RPMI7951 (cell line): ENCODE data around the gene ANKRD34B. TPM values are rescaled to one million over a fixed set of nuclear protein-coding genes. Genes with fewer than 3 reads are reported as not detected.

Experiments
- DNase-seq: peaks from one replicate; pipeline ENCODE4 v3.0.0-alpha.2; 2012; ENCODE audit warnings: low read depth
- total RNA-seq: library from RNA; depleted of rRNA; stranded (reverse); fragments of >200 nt; shearing (Covaris generic); gene quantifications from 2 replicates; pipeline ENCODE4 v1.2.3, GENCODE V29; 2014; rRNA removed

The ANKRD34B gene
- total RNA-seq, 1 experiment from 2014 or later: not detected

DNA sequence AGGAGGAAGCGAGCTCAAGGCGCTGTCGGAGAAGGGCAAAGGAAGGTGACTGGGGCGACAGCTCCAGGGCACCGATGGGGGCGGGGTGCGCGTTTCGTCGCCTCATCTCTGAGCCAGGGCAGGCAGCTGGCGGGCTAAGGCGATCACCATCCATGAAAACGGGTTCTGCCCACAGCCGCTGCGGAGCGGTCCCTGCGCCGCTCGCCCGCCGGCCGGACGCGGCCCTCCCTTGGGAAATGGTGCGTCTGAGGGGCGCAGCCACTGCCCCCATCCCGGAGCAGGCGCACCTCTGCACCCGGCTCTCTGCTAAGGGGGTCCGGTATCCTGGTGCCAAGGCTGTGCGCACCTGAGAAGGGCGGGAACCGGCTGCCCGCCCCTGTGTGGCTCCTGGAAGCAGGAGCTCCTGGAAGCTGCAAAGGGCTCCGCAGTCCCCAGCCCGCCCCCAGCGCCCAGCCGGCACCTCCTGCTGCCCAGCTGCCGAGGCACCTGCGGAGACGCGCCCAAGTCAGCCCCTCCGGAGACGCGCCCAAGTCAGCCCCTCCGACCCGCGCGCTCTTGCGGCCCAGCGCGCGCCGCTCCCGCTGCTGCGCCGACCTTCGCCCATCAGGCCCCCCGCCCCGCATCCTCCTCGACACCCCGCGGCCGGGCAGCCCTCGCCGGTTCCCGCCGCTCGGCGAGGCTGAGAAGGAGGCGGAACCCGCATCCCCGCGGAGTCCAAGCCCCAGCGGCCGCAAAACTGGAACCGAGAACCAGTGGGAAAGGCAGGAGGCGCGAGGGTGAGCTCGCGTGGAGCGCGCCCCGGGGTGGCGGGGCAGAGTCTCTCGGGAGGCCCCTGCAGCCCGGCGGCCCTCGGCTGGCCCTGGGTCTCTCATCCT lies 757 bp downstream of the ANKRD34B start:
- no peak for DNase-seq

- no peak for DNase-seq
Measured at GRCh38 chr5:80568251-80568650, 1.8 kb downstream of the ANKRD34B start.

- DNase-seq: no peak
Measured at GRCh38 chr5:80566711-80567259, 3.3 kb downstream of the ANKRD34B start.

DNA sequence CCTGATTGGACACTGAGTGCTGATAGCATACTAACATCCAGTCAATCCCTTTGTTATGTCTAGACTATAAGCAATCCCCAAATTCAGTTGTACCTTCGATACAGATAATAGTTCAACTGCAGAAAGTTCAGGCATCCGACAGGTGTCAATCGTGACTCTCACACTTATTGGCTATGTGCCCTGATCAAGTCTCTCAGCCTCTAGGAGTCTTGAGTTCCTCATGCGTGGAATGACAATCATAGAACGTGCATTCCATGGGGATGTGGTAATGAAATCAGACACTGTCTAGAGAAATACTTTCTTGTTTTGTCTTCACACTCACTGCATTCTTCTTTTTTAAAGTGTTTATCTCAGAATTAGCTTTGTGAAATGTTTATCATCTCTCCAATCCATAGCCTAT lies 4.8 kb downstream of the ANKRD34B start:
- no peak for DNase-seq

- no peak for DNase-seq
Measured at GRCh38 chr5:80559244-80559643, 10.8 kb downstream of the ANKRD34B start.

DNA sequence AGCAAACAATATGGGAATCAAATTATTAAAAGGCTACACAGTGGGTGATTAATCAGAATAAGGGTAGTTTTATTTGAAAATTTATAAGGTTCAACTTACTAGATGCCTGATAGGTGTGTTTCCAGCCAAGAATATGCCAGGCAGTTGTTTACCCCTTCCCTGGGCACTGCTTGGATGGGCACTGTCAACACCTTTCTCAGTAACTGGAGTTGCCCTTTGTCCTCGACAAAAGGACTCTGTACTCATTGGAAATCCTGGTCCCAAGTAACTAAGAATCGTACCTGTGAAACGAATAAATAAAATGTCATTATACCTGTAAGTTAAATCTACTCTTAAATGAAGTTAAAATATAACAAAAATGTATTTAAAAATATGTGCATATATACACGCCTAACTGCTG lies 15.0 kb downstream of the ANKRD34B start:
- DNase-seq: no peak

- no peak for DNase-seq
Measured at GRCh38 chr5:80554646-80555045, 15.4 kb downstream of the ANKRD34B start.

DNA sequence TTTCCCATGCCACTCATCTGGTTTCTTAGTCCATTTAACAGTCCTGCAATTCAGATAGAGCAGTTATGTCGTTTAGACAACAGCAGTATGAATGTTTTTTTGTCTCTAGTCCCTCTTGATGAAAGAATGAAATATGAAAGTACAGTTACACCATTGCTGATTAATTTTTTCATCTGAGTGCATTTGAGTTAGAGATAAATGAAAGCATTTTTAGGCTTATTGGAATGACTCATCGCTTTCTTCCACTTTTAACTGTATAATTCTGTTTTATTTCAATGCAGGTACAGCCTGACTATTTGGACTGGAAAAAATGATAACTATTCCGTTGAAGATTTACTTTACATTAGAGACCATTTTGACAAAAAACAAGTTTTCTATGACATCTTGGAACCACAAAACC lies 28.7 kb downstream of the ANKRD34B start:
- no peak for DNase-seq

DNA sequence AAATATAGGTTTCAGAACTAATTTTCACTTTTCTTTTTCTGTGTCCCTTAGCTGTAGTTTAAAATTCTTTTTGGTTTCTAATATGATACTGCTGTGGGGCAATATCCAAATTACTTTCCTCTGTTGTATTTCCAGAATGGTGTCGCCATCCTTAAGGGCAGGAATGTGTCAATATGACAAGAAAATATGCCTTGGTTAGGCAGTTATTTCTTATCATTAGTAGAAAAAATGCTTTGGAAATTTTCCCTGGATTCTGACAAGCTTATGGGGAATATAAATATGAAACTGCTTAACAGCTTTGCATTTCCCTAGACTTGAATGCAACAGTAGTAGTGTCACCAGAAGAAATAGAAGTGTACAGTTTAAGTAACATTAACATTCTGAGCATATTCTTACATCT lies 29.4 kb downstream of the ANKRD34B start:
- DNase-seq: no peak

DNA sequence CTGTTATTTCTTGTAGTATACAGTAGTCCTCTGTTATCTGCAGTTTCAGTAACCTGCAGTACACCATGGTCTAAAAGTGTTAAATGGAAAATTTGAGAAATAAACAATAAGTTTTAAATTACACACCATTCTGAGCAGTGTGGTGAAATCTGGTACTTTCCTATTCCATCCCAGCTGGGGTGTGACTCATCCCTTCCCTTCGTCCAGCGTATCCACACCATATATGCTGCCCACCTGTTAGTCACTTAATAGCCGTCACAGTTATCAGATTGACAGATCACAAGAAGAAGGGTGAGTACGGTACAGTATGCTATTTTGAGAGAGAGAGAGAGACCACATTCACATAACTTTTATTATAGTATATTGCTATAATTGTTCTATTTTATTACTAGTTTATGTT lies 53.3 kb downstream of the ANKRD34B start:
- peak; percentile 86 for DNase-seq

GRCh38 chr5:80509362-80509761 lies 60.7 kb downstream of the ANKRD34B start:
- no peak for DNase-seq

- no peak for DNase-seq
Measured at GRCh38 chr5:80508844-80509243, 61.2 kb downstream of the ANKRD34B start.

- DNase-seq: no peak
Measured at GRCh38 chr5:80507663-80508062, 62.4 kb downstream of the ANKRD34B start.

Other genes with a start within 250 kb of the ANKRD34B start
- 15.3 and 20.3 TPM in 2 replicates for gene ZFYVE16, start 162.2 kb downstream of the ANKRD34B start, total RNA-seq
- gene FAM151B, start 82.2 kb downstream of the ANKRD34B start, total RNA-seq: 2.7 and 4.6 TPM in 2 replicates
- gene MSH3, start 84.4 kb upstream of the ANKRD34B start, total RNA-seq: 6.6 and 10.1 TPM in 2 replicates
- gene DHFR, start 84.7 kb upstream of the ANKRD34B start, total RNA-seq: 67.8 and 81.2 TPM in 2 replicates